Naive thymus-derived CD4-positive, alpha-beta T cell (primary cell): ENCODE data around the gene ACTN3. TPM values are rescaled to one million over a fixed set of nuclear protein-coding genes. Genes with fewer than 3 reads are reported as not detected.
A peak's percentile ranks its signal among the peaks of the same experiment; 100 is the strongest.

Source experiments
- ATAC-seq: fragments of 150-1000 bp; cut with Tn5 transposase; 2 replicates; pipeline ENCODE4 v1.10.0; 2021; ENCODE audit warnings: mild to moderate bottlenecking, moderate library complexity
- CTCF ChIA-PET: fragments of 350-600 bp; sonication (Branson Sonifier 250); formaldehyde crosslinking; loops from one replicate; lab custom pipeline; 2021; ENCODE audit warnings: antibody characterized with exemption; lab: Charles Lee
- POLR2A ChIA-PET: fragments of 350-600 bp; sonication (Branson Sonifier 250); formaldehyde crosslinking; loops from one replicate; lab custom pipeline; 2021; ENCODE audit warnings: antibody characterized with exemption, inconsistent platforms; lab: Charles Lee
- DNase-seq, 9 donors: peaks; one replicate each; pipeline versions ENCODE4 v3.0.0 to v3.0.0-alpha.2; 2020 to 2022; ENCODE audit warnings: mixed read lengths in 1 of 9
- H3K27ac ChIP-seq: one replicate; pipeline ENCODE4 v1.7.0; 2013; ENCODE audit warnings: mild to moderate bottlenecking, low read depth, low read length, moderate library complexity
- H3K27me3 ChIP-seq, 2 donors: one replicate each; pipeline ENCODE4 v1.7.0; 2013; ENCODE audit warnings: low read length in 2 of 2, mild to moderate bottlenecking in 2 of 2, moderate library complexity in 2 of 2; ENCODE audit not compliant: control insufficient read depth in 2 of 2, insufficient read depth in 2 of 2
- H3K36me3 ChIP-seq, 3 experiments: 1 replicate in 2 of 3; 2 replicates in 1 of 3; pipeline ENCODE4 v1.7.0; 2013; ENCODE audit warnings: low read length in 3 of 3, mild to moderate bottlenecking in 3 of 3, moderate library complexity in 1 of 3; ENCODE audit not compliant: insufficient read depth in 3 of 3, control insufficient read depth in 2 of 3
- H3K4me1 ChIP-seq, 2 donors: one replicate each; pipeline ENCODE4 v1.7.0; 2013; ENCODE audit warnings: low read length in 2 of 2, mild to moderate bottlenecking in 2 of 2, moderate library complexity in 1 of 2; ENCODE audit not compliant: control insufficient read depth in 2 of 2, insufficient read depth in 2 of 2
- H3K4me3 ChIP-seq: 2 replicates; pipeline ENCODE4 v1.7.0; 2013; ENCODE audit warnings: mild to moderate bottlenecking, low read length
- H3K9me3 ChIP-seq, 3 experiments: 1 replicate in 2 of 3; 2 replicates in 1 of 3; pipeline ENCODE4 v1.7.0; 2013; ENCODE audit warnings: low read length in 3 of 3; ENCODE audit not compliant: control insufficient read depth in 2 of 3
- H3K27ac Mint-ChIP-seq, 9 donors: one replicate each; pipeline ENCODE4 v1.8.0; 2020 to 2022; ENCODE audit warnings: mixed read lengths in 9 of 9, mild to moderate bottlenecking in 8 of 9, moderate library complexity in 5 of 9, inconsistent platforms in 2 of 9
- H3K27me3 Mint-ChIP-seq, 5 donors: one replicate each; pipeline ENCODE4 v1.8.0; 2021 to 2022; ENCODE audit warnings: mixed read lengths in 5 of 5, mild to moderate bottlenecking in 1 of 5
- H3K36me3 Mint-ChIP-seq, 5 donors: one replicate each; pipeline ENCODE4 v1.8.0; 2020 to 2022; ENCODE audit warnings: mixed read lengths in 5 of 5, mild to moderate bottlenecking in 3 of 5, inconsistent platforms in 1 of 5
- H3K4me1 Mint-ChIP-seq, 7 donors: one replicate each; pipeline ENCODE4 v1.8.0; 2020 to 2022; ENCODE audit warnings: mixed read lengths in 7 of 7, mild to moderate bottlenecking in 3 of 7, inconsistent platforms in 1 of 7
- H3K4me3 Mint-ChIP-seq, 10 donors: one replicate each; pipeline ENCODE4 v1.8.0; 2020 to 2022; ENCODE audit warnings: mild to moderate bottlenecking in 10 of 10, mixed read lengths in 10 of 10, moderate library complexity in 6 of 10, inconsistent platforms in 2 of 10
- H3K9me3 Mint-ChIP-seq, 11 donors: one replicate each; pipeline ENCODE4 v1.8.0; 2020 to 2022; ENCODE audit warnings: mixed read lengths in 11 of 11, mild to moderate bottlenecking in 4 of 11, inconsistent platforms in 1 of 11, moderate library complexity in 1 of 11
- intact Hi-C, 2 donors: fragments of 100-400 bp; cut with micrococcal nuclease; formaldehyde crosslinking; loops; one replicate each; pipeline ENCODE4 v1.15.1; 2023
- polyA plus RNA-seq, 2 donors: library from polyadenylated mRNA; unstranded; fragments of 300-500 nt; fragmentation: Illumina TruSeq; gene quantifications; one replicate each; pipeline ENCODE4 v1.2.3, GENCODE V29; 2021
- total RNA-seq, 6 experiments: library from RNA in 5 of 6; stranded (reverse) in 5 of 6; gene quantifications; 1 replicate in 5 of 6; 2 replicates in 1 of 6; pipeline ENCODE4 v1.2.3 and lab custom pipeline; 2021 to 2026

Gene ACTN3
- total and polyA plus RNA-seq, 7 experiments from 2014 or later: 0.32 TPM; not detected in 6

- ATAC-seq: no peak
- Histone ChIP-seq H3K4me3 (peak overlapping the region; percentile 98), H3K4me1 (peaks cover 9 to 30% of the 10 kb centered on the region in 2 donors), H3K27ac (peak overlapping the region; percentile 94), H3K27me3 (no peaks in the 10 kb centered on the region), H3K36me3 (peaks cover 0 to 3% (median 0%) of the 10 kb centered on the region in 3 experiments), H3K9me3 (no peaks in the 10 kb centered on the region)
- peaks cover 13 to 40% (median 28%) of the 10 kb centered on the region in 7 donors for H3K4me1 Mint-ChIP-seq
- peak overlapping the region; percentile 89 to 100 (median 98) for H3K4me3 Mint-ChIP-seq
- POLR2A ChIA-PET: interaction anchor here (1.0 to 6.7 kb wide), 6 partner anchors 24 to 304 kb away, joined by 3 to 90 read pairs (median 4); partner anchors contain the start of genes DPP3, RBM14, RBM4B and YIF1A
- H3K27me3 Mint-ChIP-seq: no peaks in the 10 kb centered on the region
- CTCF ChIA-PET: interaction anchor here (0.6 to 2.5 kb wide), 4 partner anchors 13 to 233 kb away, joined by 5 to 20 read pairs (median 9); partner anchors contain the start of gene RBM4B
- H3K27ac Mint-ChIP-seq: peak overlapping the region; percentile 90 to 100 (median 97)
- H3K9me3 Mint-ChIP-seq: no peaks in the 10 kb centered on the region
- H3K36me3 Mint-ChIP-seq: peaks cover 0 to 2% (median 0%) of the 10 kb centered on the region in 5 donors
- no peak for DNase-seq
- intact Hi-C loops: loop anchor here (1.0 to 2.0 kb wide), 7 partner anchors 23 to 281 kb away; partner anchors contain the start of genes RBM14 (in 2 of the 2), RBM4 (in 2 of the 2), RBM4B (in 1 of the 2) and RCE1 (in 1 of the 2)
Measured at GRCh38 chr11:66593303-66593635, 46.6 kb downstream of the ACTN3 start.

DNA sequence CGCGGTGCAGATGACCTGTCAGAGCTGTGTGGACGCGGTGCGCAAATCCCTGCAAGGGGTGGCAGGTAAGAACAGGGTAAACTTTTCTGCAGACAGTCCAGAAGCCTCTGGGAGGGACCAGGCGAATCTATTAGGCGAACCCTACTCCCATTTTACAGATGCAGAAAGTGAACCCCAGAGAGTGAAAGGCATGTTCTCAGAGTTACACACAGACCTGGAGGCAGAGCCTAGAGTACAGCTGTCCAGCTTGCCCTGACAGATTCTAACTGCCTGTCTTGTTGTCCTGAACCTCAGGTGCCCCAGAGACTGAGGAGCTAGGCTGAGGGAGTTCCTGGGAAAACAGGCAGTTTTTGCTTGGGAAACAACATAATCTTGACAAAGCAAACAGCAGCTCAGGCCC, 46.9 kb downstream of the ACTN3 start:
- Mint-ChIP-seq H3K4me1 (peaks cover 13 to 40% (median 28%) of the 10 kb centered on the region in 7 donors), H3K27ac (peak overlapping the region; percentile 90 to 100 (median 97)), H3K4me3 (peak overlapping the region; percentile 89 to 100 (median 98)), H3K36me3 (peaks cover 0 to 2% (median 0%) of the 10 kb centered on the region in 5 donors), H3K27me3 (no peaks in the 10 kb centered on the region), H3K9me3 (no peaks in the 10 kb centered on the region)
- H3K27ac ChIP-seq: peak overlapping the region; percentile 94
- ATAC-seq: no peak
- peaks cover 0 to 3% (median 0%) of the 10 kb centered on the region in 3 experiments for H3K36me3 ChIP-seq
- POLR2A ChIA-PET: interaction anchor here (0.6 to 6.7 kb wide), 7 partner anchors 23 to 248 kb away, joined by 3 to 90 read pairs (median 4); partner anchors contain the start of genes DPP3, RBM14, RBM4 and RBM4B
- peaks cover 9 to 30% of the 10 kb centered on the region in 2 donors for H3K4me1 ChIP-seq
- intact Hi-C loops: loop anchor here (1.0 to 2.0 kb wide), 7 partner anchors 23 to 281 kb away; partner anchors contain the start of genes RBM14 (in 2 of the 2), RBM4 (in 2 of the 2), RBM4B (in 1 of the 2) and RCE1 (in 1 of the 2)
- no peak for DNase-seq
- no peaks in the 10 kb centered on the region for H3K27me3 ChIP-seq
- H3K4me3 ChIP-seq: peak overlapping the region; percentile 98
- no peaks in the 10 kb centered on the region for H3K9me3 ChIP-seq
- CTCF ChIA-PET: interaction anchor here (0.6 to 2.4 kb wide), 3 partner anchors 85 to 233 kb away, joined by 4 to 20 read pairs (median 7); partner anchors contain the start of gene RBM4B

- H3K36me3 ChIP-seq: peaks cover 0 to 19% (median 0%) of the 10 kb centered on the region in 3 experiments
- ChIA-PET CTCF (interaction anchor here (0.9 to 2.4 kb wide), 4 partner anchors 16 to 186 kb away, joined by 3 to 20 read pairs (median 4); partner anchors contain the start of gene RBM4B), POLR2A (interaction anchor here (0.6 to 6.7 kb wide), 6 partner anchors 12 to 247 kb away, joined by 3 to 90 read pairs (median 6); partner anchors contain the start of genes RBM14, RBM4 and ZDHHC24)
- peak overlapping the region; percentile 63 for H3K27ac ChIP-seq
- ATAC-seq (no peak), DNase-seq (peak in 1 of 9 donors; percentile 19)
- Mint-ChIP-seq H3K4me1 (peaks cover 13 to 40% (median 28%) of the 10 kb centered on the region in 7 donors), H3K36me3 (peaks cover 0 to 7% (median under 1%) of the 10 kb centered on the region in 5 donors), H3K9me3 (no peaks in the 10 kb centered on the region), H3K27ac (peak overlapping the region; percentile 45 to 90 (median 79)), H3K4me3 (peak overlapping the region; percentile 45 to 72 (median 64)), H3K27me3 (no peaks in the 10 kb centered on the region)
- H3K4me3 ChIP-seq: no peak overlapping the region
- intact Hi-C loops: no loop called here
- no peaks in the 10 kb centered on the region for H3K9me3 ChIP-seq
- H3K4me1 ChIP-seq: peaks cover 9 to 30% of the 10 kb centered on the region in 2 donors
- H3K27me3 ChIP-seq: no peaks in the 10 kb centered on the region
Measured at GRCh38 chr11:66595245-66595904, 48.7 kb downstream of the ACTN3 start.

DNA sequence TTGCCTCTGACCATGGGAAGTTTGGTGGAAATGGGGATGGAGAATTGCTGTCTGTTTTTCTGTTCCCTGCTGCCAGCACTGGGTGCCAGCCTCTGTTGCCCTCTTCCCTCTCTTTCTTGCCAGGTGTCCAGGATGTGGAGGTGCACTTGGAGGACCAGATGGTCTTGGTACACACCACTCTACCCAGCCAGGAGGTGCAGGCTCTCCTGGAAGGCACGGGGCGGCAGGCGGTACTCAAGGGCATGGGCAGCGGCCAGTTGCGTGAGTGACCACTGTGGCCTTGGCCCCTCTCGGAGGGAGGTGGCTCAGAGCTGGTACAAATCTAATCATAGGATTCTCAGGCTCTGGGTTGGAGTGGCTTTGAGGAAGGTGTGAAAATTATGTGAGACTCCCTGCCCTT, 52.3 kb downstream of the ACTN3 start:
- ChIA-PET POLR2A (interaction anchor here (1.3 kb wide), 1 partner anchor 19 kb away, joined by 3 read pairs; no protein-coding TSS in a partner anchor), CTCF (no interaction called here)
- Histone ChIP-seq H3K4me1 (peaks cover 0 to 15% of the 10 kb centered on the region in 2 donors), H3K27ac (no peak overlapping the region), H3K9me3 (no peaks in the 10 kb centered on the region), H3K36me3 (peaks cover 0 to 41% (median 0%) of the 10 kb centered on the region in 3 experiments), H3K4me3 (no peak overlapping the region), H3K27me3 (no peaks in the 10 kb centered on the region)
- no peak overlapping the region for H3K4me3 Mint-ChIP-seq
- H3K9me3 Mint-ChIP-seq: no peaks in the 10 kb centered on the region
- DNase-seq (no peak), ATAC-seq (no peak)
- peaks cover 0 to 18% (median under 1%) of the 10 kb centered on the region in 5 donors for H3K36me3 Mint-ChIP-seq
- intact Hi-C loops: no loop called here
- H3K4me1 Mint-ChIP-seq: peaks cover 0 to 25% (median 17%) of the 10 kb centered on the region in 7 donors
- no peaks in the 10 kb centered on the region for H3K27me3 Mint-ChIP-seq
- no peak overlapping the region for H3K27ac Mint-ChIP-seq

GRCh38 chr11:66600219-66600618, 53.5 kb downstream of the ACTN3 start:
- Histone ChIP-seq H3K4me3 (no peak overlapping the region), H3K27me3 (no peaks in the 10 kb centered on the region), H3K27ac (no peak overlapping the region), H3K36me3 (peaks cover 0 to 53% (median 0%) of the 10 kb centered on the region in 3 experiments), H3K9me3 (no peaks in the 10 kb centered on the region), H3K4me1 (peaks cover 0 to 5% of the 10 kb centered on the region in 2 donors)
- Mint-ChIP-seq H3K4me3 (no peak overlapping the region), H3K4me1 (peaks cover 0 to 15% (median 10%) of the 10 kb centered on the region in 7 donors), H3K27ac (no peak overlapping the region), H3K36me3 (peaks cover 3 to 29% (median 4%) of the 10 kb centered on the region in 5 donors), H3K27me3 (no peaks in the 10 kb centered on the region), H3K9me3 (no peaks in the 10 kb centered on the region)
- ATAC-seq (no peak), DNase-seq (no peak)
- intact Hi-C loops: no loop called here
- CTCF ChIA-PET: interaction anchor here (0.6 kb wide), 1 partner anchor 362 kb away, joined by 4 read pairs; no protein-coding TSS in a partner anchor
- POLR2A ChIA-PET: interaction anchor here (1.0 to 1.3 kb wide), 2 partner anchors 17 to 19 kb away, joined by 3 read pairs; no protein-coding TSS in a partner anchor

DNA sequence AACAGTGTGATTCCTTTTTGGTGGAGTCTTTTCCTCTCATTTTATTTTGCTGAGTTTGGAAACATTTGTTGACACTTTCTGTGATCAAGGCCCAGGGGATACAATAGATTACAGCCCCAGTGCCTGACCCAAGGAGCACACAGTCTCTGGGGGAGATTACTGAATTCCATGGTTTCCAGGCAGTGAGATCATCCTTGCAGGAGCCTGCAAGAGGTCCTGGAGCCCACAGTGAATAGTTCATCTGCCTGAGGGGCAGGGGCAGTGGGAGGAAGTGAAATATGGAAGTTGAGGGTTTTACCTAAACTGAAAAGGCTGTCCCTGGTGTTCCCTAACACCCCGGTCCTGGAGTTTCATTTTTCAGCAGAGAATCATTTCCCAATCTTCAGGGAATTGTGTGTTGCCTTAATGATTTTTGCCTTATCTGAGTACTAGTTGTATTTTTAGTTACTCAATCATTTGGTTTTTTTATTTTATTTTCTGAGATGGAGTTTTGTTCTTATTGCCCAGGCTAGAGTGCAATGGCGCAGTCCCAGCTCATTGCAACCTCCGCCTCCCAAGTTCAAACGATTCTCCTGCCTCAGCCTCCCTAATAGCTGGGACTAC, 54.0 kb downstream of the ACTN3 start:
- ATAC-seq (no peak), DNase-seq (no peak)
- H3K4me3 Mint-ChIP-seq: no peak overlapping the region
- H3K4me1 Mint-ChIP-seq: peaks cover 0 to 10% (median 5%) of the 10 kb centered on the region in 7 donors
- Histone ChIP-seq H3K27ac (no peak overlapping the region), H3K4me3 (no peak overlapping the region), H3K4me1 (no peaks in the 10 kb centered on the region), H3K36me3 (peaks cover 0 to 58% (median 0%) of the 10 kb centered on the region in 3 experiments), H3K9me3 (no peaks in the 10 kb centered on the region), H3K27me3 (no peaks in the 10 kb centered on the region)
- intact Hi-C loops: no loop called here
- CTCF ChIA-PET: no interaction called here
- peak overlapping the region in 1 of 9 donors; percentile 30 for H3K27ac Mint-ChIP-seq
- H3K36me3 Mint-ChIP-seq: peaks cover 4 to 33% (median 4%) of the 10 kb centered on the region in 5 donors
- POLR2A ChIA-PET: interaction anchor here (1.0 to 1.3 kb wide), 2 partner anchors 18 to 21 kb away, joined by 3 read pairs; no protein-coding TSS in a partner anchor
- H3K27me3 Mint-ChIP-seq: no peaks in the 10 kb centered on the region
- H3K9me3 Mint-ChIP-seq: no peaks in the 10 kb centered on the region
